Stimulated activated CD4-positive, alpha-beta T cell treated with anti-CD3 and anti-CD28 coated beads, TNF-alpha, amount 100 ng/mL, for 4 hours (primary cell): ENCODE results near the gene PPIA.

Source experiments
- DNase-seq, 3 experiments: peaks; one replicate each; pipeline ENCODE4 v3.0.0-alpha.2; 2020; ENCODE audit warnings: low read depth in 3 of 3

Gene PPIA

DNA sequence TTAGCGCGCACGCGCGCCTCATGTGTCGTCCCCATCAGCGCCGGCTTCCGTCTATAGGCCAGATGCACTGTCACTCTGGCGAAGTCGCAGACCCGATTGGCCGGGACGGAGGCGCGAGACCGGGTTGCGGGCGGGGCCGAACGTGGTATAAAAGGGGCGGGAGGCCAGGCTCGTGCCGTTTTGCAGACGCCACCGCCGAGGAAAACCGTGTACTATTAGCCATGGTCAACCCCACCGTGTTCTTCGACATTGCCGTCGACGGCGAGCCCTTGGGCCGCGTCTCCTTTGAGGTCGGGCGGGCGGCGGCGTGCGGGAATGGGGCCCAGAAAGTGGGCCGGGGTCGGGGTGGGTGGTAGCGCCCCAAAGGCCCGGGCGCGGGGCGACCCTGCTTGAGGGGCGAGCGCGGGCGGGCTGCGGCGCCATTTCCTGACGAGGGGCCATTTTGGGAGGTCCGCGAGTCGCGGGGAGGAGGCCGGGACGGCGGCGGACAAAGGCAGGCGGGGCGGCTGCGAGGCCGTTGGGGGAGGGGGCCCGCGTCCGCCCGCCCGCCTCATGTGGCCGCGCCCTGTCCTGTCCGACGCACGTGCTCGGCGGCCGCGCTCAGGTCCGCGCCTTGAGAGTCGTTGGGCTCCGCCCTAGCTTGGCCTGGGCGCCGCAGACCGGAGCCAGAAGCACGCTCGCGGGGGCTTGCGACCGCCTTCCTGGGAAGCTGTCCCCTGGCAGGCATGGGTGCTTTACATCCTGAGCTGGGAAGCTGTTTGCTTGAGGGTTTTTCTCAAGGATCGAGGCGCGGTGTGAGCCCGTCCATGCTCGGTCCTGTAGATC is at the start of gene PPIA:
TSS of gene PPIA (plus strand) at position 178 of the 825 bp plus-strand sequence. CDS start at position 222, 44 bp downstream.
- peak; percentile 98 for DNase-seq

DNA sequence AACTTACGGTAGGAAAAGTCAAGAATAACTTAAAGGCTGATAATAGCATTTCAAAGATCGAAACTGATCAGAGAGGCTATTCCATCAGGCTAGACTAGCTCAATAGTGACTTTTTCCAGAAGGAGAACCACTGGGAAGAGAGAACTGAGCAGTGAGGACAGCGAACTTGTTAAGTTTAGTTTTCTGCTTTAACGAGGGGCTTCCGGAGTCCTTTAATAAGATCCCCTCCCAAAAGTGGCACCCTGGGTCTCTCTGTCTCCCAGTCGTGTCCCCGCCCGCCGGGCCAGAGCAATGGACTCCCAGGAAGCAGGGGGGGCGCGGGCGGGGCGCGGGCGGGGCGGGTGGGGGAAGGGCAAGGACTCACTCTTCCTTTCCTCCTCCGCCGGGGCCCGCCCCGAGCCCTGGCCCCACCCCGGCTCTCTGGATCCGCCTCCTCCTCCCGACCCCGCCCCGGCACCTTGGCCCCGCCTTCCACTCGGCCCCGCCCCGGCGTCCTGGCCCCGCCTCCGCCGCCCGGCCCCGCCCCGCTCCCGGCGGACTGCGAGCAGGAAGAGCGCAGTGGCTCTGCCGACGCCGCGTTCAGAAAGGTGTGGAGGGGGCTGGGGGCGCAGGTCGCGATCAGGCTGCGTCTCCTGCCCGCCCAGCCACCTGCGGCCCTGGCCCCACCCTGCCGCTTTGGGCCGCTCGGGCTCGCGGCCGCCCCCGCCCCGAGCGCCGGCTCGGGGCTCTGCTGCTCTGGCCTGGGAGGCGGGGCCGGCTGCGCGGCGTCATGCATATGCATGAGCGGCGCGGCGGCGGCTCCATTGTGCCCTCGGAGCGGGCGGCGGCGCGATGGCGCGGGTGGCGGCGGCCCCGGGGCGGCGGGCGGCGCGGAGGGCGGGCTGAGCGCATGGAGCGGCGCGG is 48.2 kb upstream of the PPIA start, which contains the start of gene ZMIZ2:
TSS of gene ZMIZ2 (plus strand) at position 803 of the 903 bp plus-strand sequence. CDS start 7,403 bp downstream, outside the sequence.
- peak; percentile 87 to 91 (median 89) for DNase-seq

DNA sequence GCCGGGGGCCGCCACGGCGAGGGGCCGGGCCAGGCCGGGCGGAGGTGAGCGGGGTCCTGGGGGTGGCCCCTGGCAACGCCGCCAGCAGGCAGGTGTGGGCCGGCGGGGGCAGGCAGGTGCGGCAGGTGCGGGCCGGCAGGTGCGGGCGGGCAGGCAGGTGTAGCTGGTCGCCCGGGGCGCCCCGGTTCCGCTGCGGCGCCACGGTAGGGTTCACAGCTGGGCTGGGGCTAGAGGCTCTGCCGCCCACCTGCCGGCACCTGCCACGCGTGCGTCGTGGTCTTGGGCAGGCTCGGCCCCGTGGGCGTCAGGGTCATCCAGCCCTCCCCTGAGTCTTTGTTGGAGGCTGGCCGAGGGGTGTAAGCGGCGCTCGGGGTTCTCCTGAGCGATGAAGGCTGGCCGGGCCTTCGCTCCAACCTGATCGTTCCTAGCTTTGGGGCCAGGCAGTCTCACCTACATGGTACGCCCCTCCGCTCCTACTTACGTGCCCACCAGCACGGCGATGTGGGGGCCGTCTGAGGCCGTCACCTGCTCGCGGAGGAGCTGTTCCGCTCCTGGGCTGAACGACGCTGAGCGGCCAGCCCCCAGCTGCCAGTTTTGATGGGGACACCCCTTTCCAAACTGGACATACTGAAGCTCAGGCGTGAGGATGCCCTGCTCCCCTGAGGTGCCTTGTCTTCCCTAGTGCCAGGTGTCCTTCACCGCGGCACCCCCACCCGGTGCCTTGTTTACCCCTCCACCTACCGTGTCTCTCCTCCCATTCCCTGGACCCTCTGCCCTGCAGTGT is 47.3 kb upstream of the PPIA start:
- no peak for DNase-seq

DNA sequence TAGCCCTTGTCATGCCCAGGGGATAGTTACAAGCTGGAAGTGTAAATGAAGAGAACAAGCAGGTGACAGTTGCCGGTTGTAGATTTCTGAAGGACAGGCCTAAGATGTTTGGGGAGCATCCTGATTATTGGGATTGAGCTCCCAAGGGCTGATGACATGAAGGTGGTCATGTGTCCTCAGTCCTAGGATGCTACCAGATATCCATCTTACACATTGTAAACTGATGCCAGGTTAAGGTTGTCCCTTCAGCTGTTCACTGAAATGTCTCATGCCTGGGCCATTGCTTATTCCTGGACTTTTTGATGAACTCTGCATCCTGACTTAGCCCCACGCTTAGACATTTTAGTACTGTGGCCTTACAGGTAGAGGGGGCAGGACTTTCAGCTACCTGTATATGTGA is 46.5 kb upstream of the PPIA start:
- DNase-seq = no peak

DNA sequence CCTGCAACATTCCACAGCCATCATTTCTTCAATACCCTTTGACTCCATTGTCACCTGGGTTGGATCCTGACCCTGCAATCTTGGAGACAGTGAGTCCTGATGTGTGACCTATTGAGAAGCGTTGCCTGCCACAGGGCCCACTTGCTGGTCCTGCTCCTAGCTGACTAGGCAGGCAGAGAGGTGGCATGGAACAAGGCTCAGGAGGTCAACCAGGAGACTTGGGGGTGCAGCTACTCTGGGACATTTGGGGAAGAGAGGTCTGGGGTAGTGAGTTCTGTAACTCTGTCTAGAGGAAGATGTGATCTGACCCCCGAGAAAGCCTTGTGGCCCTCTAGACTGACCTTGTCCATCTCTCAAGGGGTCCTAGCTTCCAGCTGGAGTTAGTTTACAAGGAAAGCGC is 46.1 kb upstream of the PPIA start:
- DNase-seq = no peak

DNA sequence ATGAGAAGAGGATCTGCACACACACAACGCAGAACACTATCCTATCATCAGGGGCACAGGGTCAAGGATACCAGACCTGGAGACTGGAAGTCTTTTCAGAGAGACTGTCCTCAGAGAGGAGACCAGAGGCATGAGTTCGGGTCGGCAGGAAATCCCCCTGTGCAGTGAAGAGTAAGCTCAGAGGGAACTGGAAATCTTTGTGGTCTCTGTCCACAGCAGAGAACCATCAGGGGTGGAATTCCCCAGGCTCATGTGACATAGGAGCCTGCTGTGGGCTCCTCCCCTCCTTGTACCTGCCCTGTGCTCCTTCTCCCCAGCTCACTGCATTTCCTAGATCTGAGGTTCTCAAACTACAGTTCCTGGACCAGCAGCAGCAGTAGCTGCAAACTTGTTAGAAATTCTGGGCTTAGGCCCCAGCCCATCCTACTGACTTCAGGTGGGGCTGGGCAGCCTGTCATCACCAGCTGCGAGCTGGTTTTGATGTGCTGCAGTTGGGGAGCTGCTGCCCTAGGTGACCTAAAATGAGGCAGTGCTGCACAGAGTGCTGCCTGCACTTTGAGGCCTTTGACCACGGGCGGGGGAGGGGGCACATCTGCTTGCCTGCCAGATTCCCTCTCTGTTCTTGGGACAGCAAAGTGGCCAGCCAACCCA is 45.4 kb upstream of the PPIA start:
- peak in 2 of 3 experiments; percentile 35 to 45 for DNase-seq

DNA sequence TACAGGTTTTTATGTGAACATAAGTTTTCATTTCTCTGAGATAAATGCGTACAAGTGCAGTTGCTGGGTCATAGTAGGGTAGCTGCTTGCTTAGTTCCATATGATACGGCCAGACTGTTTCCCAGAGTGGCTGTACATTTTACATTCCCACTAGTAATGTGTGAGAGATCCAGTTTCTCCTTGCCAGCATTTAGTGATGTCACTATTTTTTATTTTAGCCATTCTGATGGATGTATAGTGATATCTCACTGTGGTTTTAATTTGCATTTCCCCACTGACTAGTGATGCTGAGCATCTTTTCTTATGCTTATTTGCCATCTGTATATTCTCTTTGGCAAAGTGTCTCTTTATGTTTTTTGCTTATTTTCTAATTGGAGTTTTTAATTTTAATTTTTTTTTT is 43.7 kb upstream of the PPIA start:
- DNase-seq = no peak

DNA sequence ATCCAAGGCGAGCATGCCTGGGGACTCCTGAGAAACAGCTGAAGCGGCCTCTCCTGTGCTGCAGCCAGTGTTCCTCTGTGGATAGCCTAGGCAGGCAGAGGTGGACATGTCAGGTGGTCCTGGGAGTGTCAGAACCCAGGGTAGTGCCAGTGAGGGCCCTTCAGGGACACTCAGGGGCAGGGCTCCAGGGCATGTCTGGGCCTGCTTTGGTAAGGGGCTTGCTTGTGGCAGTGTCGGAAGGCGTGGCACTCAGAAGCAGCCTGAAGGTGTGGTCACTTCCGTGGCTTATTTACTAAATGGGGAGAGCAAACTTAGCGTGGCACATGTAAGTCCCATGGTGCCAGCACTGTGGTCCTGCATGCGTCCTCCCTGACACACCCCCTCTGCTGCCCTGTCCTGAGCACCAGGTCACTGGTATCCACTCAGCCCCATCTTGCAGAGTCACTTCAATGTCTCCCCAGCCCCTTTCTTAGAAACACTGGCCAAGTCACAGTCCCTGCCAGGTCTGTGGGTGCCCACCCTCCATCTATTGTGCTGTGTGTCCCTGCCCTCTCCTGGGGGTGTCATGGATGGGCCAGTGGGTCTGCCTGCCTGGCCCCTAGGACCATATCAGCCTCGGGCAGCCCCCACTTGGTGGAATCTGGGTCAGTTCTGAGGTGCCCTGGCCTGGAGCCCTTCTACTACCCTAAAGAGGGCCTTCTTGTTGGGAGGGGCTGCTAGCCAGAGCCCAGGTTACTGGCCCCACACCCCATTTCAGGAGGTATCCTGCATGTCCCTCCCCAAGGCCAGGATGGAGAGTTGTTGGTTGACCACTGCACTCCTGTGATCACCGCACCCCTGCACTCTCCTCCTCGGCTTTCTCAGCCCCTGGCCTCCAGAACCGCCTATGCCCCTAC is 41.4 kb upstream of the PPIA start:
- no peak for DNase-seq

DNA sequence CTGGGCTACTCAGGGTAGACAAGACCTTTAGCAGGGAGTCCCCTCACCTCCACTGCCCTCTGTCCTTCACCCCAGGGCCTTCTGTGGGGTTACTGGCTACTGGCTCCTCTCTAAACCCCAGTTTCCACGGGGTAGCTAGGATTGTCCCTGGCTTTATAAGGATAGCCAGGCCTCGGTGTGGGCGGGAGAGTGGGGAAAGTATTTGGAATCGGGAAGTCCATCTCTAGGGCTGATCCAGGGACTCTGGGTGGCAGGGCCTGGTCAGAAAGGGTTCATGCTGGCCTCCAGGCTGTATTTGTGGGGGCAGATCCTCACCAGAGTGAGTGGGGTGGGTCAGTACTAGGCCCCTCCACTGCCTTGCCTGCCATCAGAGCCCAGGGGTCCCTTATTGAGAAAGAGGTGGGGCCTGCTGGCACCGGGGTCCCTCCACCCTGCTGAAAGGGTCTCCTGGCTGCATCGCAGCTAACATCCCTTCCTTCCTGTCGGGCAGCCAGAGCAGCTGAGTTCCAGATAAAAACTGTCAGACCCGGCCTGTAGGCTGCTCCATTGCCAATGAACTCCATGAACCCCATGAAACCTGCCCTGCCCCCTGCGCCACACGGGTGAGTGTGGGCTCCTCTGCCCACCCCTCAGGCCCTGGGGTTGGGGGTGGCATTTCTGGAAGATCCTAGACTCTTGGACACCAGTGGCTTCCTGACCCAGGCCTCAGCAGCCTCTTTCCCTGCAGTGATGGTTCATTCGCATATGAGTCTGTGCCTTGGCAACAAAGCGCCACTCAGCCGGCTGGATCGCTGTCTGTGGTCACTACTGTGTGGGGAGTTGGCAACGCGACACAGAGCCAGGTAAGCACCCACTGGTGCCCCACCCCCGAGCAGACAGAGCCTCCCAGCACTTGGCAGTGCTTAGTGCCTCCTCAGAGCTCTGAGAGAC is 40.5 kb upstream of the PPIA start:
- DNase-seq = no peak

DNA sequence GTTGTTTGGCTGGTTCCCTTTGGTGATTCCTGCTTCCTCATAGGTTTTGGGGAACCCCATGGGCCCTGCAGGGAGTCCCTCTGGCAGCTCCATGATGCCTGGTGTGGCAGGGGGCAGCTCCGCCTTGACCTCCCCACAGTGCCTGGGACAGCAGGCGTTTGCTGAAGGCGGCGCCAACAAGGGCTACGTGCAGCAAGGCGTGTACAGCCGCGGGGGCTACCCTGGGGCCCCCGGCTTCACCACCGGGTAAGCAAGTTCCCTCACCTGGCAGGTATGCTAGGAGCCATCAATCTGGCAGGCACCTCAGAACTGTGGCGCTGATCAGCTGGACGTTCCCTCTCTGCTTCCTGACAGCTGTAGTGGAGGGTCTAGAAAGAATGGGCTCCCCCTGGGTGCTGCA is 39.6 kb upstream of the PPIA start:
- DNase-seq = no peak

DNA sequence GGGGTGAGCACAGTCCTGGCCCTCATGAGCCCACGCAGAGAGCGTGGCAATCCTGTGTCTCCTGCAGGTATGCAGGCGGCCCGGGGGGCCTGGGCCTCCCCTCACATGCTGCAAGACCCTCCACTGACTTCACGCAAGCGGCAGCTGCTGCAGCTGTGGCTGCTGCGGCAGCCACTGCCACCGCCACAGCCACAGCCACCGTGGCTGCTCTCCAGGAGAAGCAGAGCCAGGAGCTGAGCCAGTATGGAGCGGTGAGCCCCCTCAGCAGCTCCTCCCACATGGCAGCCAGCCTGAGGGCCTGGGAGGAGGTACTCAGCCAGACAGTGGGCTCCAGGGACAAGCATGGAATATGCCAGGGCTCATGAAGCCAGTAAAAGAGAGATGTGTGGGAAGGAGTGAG is 39.2 kb upstream of the PPIA start:
- no peak for DNase-seq

DNA sequence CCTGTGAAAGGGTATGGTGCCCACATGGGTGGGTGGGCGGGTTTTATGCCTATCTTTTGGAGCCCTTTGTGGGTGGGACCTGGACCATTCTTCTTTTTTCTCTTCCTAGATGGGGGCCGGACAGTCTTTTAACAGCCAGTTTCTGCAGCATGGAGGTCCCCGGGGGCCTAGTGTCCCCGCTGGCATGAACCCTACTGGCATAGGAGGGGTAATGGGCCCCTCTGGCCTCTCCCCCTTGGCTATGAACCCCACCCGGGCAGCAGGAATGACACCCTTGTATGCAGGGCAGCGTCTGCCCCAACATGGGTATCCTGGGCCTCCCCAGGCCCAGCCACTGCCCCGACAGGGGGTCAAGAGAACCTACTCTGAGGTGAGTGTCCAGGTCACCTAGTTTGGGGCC is 38.7 kb upstream of the PPIA start:
- no peak for DNase-seq

DNA sequence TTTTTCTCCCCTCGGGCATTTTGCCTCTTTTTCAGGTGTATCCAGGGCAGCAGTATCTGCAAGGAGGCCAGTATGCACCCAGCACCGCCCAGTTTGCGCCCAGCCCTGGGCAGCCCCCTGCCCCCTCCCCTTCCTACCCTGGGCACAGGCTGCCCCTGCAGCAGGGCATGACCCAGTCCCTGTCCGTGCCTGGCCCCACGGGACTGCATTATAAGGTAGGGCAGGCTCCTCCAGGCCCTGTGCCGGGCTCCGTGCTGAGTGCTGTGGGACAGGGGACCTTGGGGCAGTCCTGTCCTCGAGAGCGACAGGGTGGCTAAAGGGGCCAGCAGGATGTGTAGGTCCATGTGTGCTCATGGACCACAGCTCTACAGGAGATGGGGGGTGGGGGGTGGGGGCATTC is 37.2 kb upstream of the PPIA start:
- no peak for DNase-seq

DNA sequence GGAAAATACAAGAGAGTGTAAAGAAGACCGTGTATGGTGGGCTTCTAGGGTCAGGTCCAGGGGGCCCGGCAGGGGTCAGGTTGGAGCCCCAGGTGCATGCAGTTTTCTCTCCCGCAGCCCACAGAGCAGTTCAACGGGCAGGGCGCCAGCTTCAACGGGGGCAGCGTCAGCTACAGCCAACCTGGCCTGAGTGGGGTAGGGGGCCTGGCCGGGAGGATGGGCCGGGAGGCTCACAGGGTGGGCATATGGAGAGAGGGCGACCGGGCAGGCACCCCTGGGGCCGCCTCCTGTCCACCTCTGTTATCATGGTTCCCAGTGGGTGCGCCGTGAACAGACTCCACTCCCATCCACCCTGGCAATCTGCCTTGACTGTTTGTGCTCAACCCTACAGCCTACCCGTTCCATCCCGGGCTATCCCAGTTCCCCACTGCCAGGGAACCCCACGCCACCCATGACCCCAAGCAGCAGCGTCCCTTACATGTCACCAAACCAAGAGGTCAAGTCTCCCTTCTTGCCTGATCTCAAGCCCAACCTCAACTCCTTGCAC is 36.4 kb upstream of the PPIA start:
- DNase-seq = no peak

DNA sequence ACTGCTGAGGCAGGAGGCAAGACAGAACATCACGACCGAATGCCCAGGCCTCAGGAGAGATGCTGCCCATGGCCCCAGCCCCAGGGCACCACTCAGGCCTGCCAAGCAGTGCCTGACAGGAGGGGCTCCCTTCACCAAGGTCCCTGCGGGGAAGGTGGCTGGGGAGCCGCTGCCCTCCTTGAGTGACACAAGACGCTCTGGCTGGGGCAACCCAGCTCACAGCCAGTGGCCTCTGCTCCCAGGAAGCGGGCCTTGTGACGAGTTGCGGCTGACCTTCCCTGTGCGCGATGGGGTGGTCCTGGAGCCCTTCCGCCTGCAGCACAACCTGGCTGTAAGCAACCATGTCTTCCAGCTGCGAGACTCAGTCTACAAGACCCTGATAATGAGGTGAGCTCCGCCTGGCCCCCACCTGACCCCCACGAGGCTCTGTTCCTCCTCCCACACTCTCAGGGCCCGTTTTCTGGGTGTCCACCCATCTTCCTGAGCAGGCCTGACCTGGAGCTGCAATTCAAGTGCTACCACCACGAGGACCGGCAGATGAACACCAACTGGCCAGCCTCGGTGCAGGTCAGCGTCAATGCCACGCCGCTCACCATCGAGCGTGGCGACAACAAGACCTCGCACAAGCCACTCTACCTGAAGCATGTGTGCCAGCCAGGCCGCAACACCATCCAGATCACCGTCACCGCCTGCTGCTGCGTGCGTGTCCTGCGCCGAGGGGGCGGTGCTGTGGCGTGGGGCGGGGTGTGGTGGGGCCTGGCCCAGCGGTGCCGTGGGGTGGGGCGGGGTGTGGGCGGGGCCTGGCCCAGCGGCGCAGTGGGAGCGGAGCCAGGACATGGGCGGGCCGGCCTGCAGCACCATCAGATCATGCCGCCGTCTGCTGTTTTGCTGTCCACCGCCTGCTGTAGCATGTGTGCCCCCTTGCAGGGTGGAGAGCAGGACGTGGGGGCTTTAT is 35.0 kb upstream of the PPIA start:
- no peak for DNase-seq

DNA sequence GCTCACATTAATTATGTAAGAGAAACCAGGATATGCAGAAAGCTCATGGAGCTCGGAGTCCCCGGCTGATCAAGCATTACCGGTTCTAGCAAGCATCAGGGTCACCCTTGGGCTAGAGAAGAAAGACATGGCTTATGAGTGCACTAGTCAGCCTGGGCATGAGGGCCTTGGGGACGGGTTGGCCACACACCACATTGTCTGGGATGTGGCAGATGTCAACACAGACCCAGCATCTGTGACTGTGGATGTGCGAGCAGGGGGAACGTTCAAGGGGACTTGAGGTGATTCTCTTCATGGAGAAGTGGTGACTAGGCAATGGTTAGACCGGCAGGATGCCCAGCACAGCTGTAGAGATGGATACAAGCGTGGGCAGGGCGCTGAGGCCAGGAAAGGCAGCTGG is 34.2 kb upstream of the PPIA start:
- DNase-seq = no peak

DNA sequence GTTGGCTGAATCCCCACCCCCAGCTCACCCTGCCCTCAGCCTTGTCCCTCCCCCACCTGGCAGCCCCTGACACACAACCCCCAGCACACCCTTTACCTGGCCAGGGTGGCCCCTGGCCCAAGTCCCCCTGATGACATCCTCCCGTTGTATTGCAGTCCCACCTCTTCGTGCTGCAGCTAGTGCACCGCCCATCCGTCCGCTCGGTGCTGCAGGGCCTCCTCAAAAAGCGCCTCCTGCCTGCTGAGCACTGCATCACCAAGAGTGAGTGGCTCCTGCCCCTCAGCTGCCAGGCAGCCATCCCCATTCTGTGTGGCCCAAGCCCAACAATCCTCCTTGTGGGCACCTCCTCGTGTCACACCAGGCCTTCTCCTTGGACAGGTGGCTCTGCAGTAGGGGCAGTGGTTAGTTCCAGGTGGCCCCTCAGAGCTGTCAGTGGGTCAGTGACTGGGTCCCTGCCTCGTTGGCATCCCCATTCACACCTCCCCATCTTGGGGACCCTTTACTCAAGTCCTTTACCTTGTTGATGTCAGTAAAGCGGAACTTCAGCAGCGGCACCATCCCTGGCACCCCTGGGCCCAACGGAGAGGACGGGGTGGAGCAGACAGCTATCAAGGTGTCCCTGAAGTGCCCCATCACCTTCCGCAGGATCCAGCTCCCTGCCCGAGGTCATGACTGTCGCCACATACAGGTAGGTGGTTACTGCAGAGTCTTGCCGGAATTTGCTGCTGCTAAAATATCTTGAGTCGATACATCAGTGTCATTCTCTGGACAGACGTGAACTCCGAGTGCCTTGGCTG is 33.6 kb upstream of the PPIA start:
- no peak for DNase-seq
